Measurements from ENCODE around the gene DUSP15. TPM values are rescaled to one million over a fixed set of nuclear protein-coding genes. Genes with fewer than 3 reads are reported as not detected.

Gene DUSP15
- total RNA-seq, 1 experiment from 2014 or later = not detected

- DNase-seq (ENCODE audit: low read depth, low spot score) (no peak), ATAC-seq (no peak)
- H3K4me3 ChIP-seq (replicated peaks in 1 of 2; ENCODE audit: low read depth in 1 of 2, low read length in 2 of 2) = no peak overlapping the region
- no peaks in the 10 kb centered on the region for H3K79me2 ChIP-seq (ENCODE audit: insufficient read depth, low read length)
- CTCF ChIA-PET = no interaction called here
- H3K9me3 ChIP-seq (ENCODE audit: control insufficient read depth in 1 of 2, insufficient read depth in 1 of 2, low read depth in 1 of 2, low read length in 2 of 2) = no peaks in the 10 kb centered on the region
- H3K9ac ChIP-seq (ENCODE audit: low read length) = no peak overlapping the region
- H3K9me2 ChIP-seq (ENCODE audit: insufficient read depth) = no peaks in the 10 kb centered on the region
- RAD21 ChIA-PET (ENCODE audit: low non-redundant PET in 1 of 2, low total read pairs in 2 of 2, uncharacterized antibody in 2 of 2, unreplicated experiment in 2 of 2) = no interaction called here
- H4K20me1 ChIP-seq (ENCODE audit: insufficient read depth) = no peaks in the 10 kb centered on the region
- H2AFZ ChIP-seq (ENCODE audit: low read depth, low read length, poor library complexity, severe bottlenecking) = no peak overlapping the region
- TF ChIP-seq ELF1 (IDR thresholded peaks at IDR 0.05; ENCODE audit: borderline replicate concordance, low read depth) = no peak
- TF ChIP-seq SIN3A (IDR thresholded peaks at IDR 0.05; ENCODE audit: low read depth) = no peak
- no peak for TF ChIP-seq POLR2A (IDR thresholded peaks at IDR 0.05; ENCODE audit: borderline replicate concordance, extremely low read depth, insufficient read depth, insufficient read length)
- TF ChIP-seq, protein P1, sequence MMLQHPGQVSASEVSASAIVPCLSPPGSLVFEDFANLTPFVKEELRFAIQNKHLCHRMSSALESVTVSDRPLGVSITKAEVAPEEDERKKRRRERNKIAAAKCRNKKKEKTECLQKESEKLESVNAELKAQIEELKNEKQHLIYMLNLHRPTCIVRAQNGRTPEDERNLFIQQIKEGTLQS (IDR thresholded peaks at IDR 0.05) = no peak
- TF ChIP-seq ZBTB33 (IDR thresholded peaks at IDR 0.05; ENCODE audit: extremely low read depth, insufficient replicate concordance, low read length) = no peak
- TF ChIP-seq, protein P2, sequence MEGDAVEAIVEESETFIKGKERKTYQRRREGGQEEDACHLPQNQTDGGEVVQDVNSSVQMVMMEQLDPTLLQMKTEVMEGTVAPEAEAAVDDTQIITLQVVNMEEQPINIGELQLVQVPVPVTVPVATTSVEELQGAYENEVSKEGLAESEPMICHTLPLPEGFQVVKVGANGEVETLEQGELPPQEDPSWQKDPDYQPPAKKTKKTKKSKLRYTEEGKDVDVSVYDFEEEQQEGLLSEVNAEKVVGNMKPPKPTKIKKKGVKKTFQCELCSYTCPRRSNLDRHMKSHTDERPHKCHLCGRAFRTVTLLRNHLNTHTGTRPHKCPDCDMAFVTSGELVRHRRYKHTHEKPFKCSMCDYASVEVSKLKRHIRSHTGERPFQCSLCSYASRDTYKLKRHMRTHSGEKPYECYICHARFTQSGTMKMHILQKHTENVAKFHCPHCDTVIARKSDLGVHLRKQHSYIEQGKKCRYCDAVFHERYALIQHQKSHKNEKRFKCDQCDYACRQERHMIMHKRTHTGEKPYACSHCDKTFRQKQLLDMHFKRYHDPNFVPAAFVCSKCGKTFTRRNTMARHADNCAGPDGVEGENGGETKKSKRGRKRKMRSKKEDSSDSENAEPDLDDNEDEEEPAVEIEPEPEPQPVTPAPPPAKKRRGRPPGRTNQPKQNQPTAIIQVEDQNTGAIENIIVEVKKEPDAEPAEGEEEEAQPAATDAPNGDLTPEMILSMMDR (IDR thresholded peaks at IDR 0.05 in 2 of 3, conservative IDR thresholded peaks at IDR 0.05 in 1 of 3; ENCODE audit: borderline replicate concordance in 1 of 3, insufficient read depth in 1 of 3, low read depth in 2 of 3, low read length in 2 of 3) = no peak
- no peak for TF ChIP-seq ZFX (IDR thresholded peaks at IDR 0.05)
- no TSS peak for BruUV-seq (replicated peaks)
- intact Hi-C loops (cut with micrococcal nuclease) = no loop called here
- H3K27ac ChIP-seq (ENCODE audit: low read depth, low read length) = no peak overlapping the region
- POLR2A ChIA-PET = no interaction called here
- no peaks in the 10 kb centered on the region for H3K4me1 ChIP-seq (ENCODE audit: control insufficient read depth in 1 of 2, insufficient read depth in 2 of 2, low read length in 2 of 2)
- H3K4me2 ChIP-seq (ENCODE audit: low read length) = no peak overlapping the region
- H3K27me3 ChIP-seq (ENCODE audit: insufficient read depth, low read length) = no peaks in the 10 kb centered on the region
- no peaks in the 10 kb centered on the region for H3K36me3 ChIP-seq (ENCODE audit: control insufficient read depth in 1 of 2, insufficient read depth in 2 of 2, low read length in 2 of 2)
These were observed 1.3 kb downstream of the DUSP15 start for GRCh38 chr20:31868853-31869672.
